ENCODE measurements around the gene UCKL1. TPM values are rescaled to one million over a fixed set of nuclear protein-coding genes. Genes with fewer than 3 reads are reported as not detected.

The UCKL1 gene
- total RNA-seq, 4 donors from 2014 or later: 31.2 to 96.0 (median 50.0) TPM

GRCh38 chr20:63966172-63966943, 10.1 kb upstream of the UCKL1 start:
- Histone ChIP-seq H3K9me3 (no peaks in the 10 kb centered on the region), H3K27ac (no peak overlapping the region), H3K4me1 (peaks cover 0 to 21% (median 7%) of the 10 kb centered on the region in 4 donors), H3K27me3 (no peaks in the 10 kb centered on the region), H3K4me3 (no peak overlapping the region), H3K36me3 (peaks cover 0 to 58% (median 0%) of the 10 kb centered on the region in 3 donors)
- 91 to 95% methylated on average over 25 to 27 of the region's 27 CpGs for WGBS, 2 donors
- DNase-seq (ENCODE audit: low spot score in 2 of 2): no peak
- TF ChIP-seq EP300 (IDR thresholded peaks at IDR 0.05): no peak
- no peak for TF ChIP-seq POLR2A (IDR thresholded peaks at IDR 0.05)
- TF ChIP-seq, protein P1, sequence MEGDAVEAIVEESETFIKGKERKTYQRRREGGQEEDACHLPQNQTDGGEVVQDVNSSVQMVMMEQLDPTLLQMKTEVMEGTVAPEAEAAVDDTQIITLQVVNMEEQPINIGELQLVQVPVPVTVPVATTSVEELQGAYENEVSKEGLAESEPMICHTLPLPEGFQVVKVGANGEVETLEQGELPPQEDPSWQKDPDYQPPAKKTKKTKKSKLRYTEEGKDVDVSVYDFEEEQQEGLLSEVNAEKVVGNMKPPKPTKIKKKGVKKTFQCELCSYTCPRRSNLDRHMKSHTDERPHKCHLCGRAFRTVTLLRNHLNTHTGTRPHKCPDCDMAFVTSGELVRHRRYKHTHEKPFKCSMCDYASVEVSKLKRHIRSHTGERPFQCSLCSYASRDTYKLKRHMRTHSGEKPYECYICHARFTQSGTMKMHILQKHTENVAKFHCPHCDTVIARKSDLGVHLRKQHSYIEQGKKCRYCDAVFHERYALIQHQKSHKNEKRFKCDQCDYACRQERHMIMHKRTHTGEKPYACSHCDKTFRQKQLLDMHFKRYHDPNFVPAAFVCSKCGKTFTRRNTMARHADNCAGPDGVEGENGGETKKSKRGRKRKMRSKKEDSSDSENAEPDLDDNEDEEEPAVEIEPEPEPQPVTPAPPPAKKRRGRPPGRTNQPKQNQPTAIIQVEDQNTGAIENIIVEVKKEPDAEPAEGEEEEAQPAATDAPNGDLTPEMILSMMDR (IDR thresholded peaks at IDR 0.05): no peak

DNA sequence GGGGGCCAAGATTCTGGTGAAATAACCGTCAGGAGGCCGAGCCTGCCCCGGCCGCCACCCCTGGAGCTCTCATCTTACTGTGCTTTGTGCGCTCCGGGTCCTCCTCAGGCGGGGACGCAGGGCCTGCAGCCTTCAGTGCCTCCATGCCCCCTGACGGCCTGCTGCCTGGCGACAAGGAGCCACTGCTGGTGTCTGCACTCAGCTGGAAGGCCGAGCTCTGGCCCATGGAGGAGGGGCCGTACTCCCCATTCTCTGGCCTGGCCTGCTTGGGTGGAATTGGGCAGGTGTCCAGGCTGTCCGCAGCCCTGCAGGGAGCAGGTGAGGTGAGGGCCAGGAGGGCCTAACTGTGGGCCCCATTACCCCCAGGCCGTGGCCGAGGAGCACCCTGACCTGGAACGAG, 8.2 kb upstream of the UCKL1 start:
- Histone ChIP-seq H3K36me3 (peaks cover 0 to 78% (median 0%) of the 10 kb centered on the region in 3 donors), H3K4me3 (no peak overlapping the region), H3K4me1 (peaks cover 0 to 12% (median 4%) of the 10 kb centered on the region in 4 donors), H3K9me3 (no peaks in the 10 kb centered on the region), H3K27ac (no peak overlapping the region), H3K27me3 (no peaks in the 10 kb centered on the region)
- DNase-seq (ENCODE audit: low spot score in 2 of 2): no peak
- TF ChIP-seq, protein P1 (IDR thresholded peaks at IDR 0.05): no peak
- TF ChIP-seq POLR2A (IDR thresholded peaks at IDR 0.05) (no peak), EP300 (IDR thresholded peaks at IDR 0.05) (no peak)
- 90 to 93% methylated on average over 13 to 15 of the region's 16 CpGs for WGBS, 2 donors

DNA sequence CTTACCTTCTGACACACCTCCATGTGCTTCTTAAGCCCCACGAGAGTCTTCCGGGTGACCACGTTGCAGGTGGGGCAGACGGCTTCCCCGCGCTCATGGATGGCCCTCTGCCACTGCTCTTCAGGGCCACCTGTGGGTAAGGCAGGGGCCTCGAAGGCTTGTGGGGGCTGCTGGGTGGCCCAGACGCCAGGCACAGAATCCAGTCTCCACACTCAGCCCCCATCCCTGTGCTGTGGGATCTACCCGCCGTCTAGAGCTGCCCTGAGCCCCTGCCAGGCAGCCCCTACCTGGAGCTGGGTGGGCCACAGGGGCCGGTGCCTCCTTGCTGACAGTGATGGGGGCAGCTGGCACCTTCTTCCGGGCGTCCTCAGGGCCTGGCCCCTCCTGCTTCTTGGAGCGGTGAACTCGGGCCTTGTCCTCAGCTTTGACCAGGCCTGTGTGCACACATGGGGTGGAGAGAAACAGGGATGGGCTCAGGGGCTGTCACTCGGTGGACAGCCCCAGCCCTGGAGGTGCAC, 7.6 kb upstream of the UCKL1 start:
- TF ChIP-seq POLR2A (IDR thresholded peaks at IDR 0.05): no peak
- TF ChIP-seq, protein P1 (IDR thresholded peaks at IDR 0.05): no peak
- TF ChIP-seq EP300 (IDR thresholded peaks at IDR 0.05): no peak
- no peaks in the 10 kb centered on the region for H3K27me3 ChIP-seq
- no peak for DNase-seq (ENCODE audit: low spot score in 2 of 2)
- peaks cover 0 to 83% (median 0%) of the 10 kb centered on the region in 3 donors for H3K36me3 ChIP-seq
- peaks cover 0 to 8% (median 3%) of the 10 kb centered on the region in 4 donors for H3K4me1 ChIP-seq
- no peaks in the 10 kb centered on the region for H3K9me3 ChIP-seq
- no peak overlapping the region for H3K4me3 ChIP-seq
- no peak overlapping the region for H3K27ac ChIP-seq
- WGBS, 2 donors: 92 to 95% methylated on average over 11 to 15 of the region's 16 CpGs

DNA sequence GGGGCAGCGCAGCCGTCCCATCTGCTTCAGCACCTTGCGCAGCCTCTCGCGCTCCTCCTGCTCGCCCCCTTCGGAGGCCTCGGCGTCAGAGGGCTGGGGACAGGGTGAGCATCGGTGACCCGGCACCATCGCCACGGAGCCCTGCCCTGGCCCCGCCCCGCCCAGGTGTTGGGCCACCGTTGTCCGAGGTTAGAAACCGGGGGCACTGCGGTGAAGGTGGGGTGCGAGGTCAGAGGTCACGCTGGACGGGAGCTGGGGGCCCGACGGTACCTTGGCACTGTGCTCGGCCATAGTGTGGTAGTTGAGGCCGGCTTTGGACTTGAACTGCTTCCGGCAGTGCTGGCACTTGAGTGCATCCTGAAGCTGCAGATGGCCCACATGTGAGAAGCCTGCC, 7.1 kb upstream of the UCKL1 start:
- no peak overlapping the region for H3K4me3 ChIP-seq
- DNase-seq (ENCODE audit: low spot score in 2 of 2): no peak
- TF ChIP-seq, protein P1 (IDR thresholded peaks at IDR 0.05): no peak
- no peak for TF ChIP-seq POLR2A (IDR thresholded peaks at IDR 0.05)
- no peak for TF ChIP-seq EP300 (IDR thresholded peaks at IDR 0.05)
- peaks cover 0 to 84% (median 0%) of the 10 kb centered on the region in 3 donors for H3K36me3 ChIP-seq
- H3K4me1 ChIP-seq: peaks cover 0 to 3% (median under 1%) of the 10 kb centered on the region in 4 donors
- WGBS, 2 donors: 85 to 92% methylated on average over 22 to 27 of the region's 27 CpGs
- H3K9me3 ChIP-seq: no peaks in the 10 kb centered on the region
- H3K27ac ChIP-seq: no peak overlapping the region
- no peaks in the 10 kb centered on the region for H3K27me3 ChIP-seq
